ENCODE measurements around the gene OVAAL. TPM values are rescaled to one million over a fixed set of nuclear protein-coding genes. Genes with fewer than 3 reads are reported as not detected.
A peak's percentile ranks its signal among the peaks of the same experiment; 100 is the strongest.

The OVAAL gene
- total RNA-seq, 1 experiment from 2014 or later: not detected

- intact Hi-C loops (cut with micrococcal nuclease): no loop called here
- H3K36me3 Mint-ChIP-seq (ENCODE audit: insufficient read depth, unreplicated experiment): no peaks in the 10 kb centered on the region
- H3K9me3 Mint-ChIP-seq (ENCODE audit: unreplicated experiment): no peaks in the 10 kb centered on the region
- H3K4me3 Mint-ChIP-seq (ENCODE audit: unreplicated experiment): no peak overlapping the region
- POLR2A ChIA-PET: interaction anchor here (0.6 to 2.6 kb wide), 5 partner anchors 19 to 85 kb away, joined by 3 to 8 read pairs (median 3); partner anchors contain the start of gene XPR1
- peak overlapping the region; percentile 20 for H3K27ac Mint-ChIP-seq (ENCODE audit: low read depth, unreplicated experiment)
- no TSS peak for BruUV-seq (replicated peaks)
- CTCF ChIA-PET: interaction anchor here (0.6 to 1.3 kb wide), 6 partner anchors 13 to 310 kb away, joined by 3 to 5 read pairs (median 4); no protein-coding TSS in a partner anchor
- H3K4me1 Mint-ChIP-seq (ENCODE audit: insufficient read depth, unreplicated experiment): peaks cover 24% of the 10 kb centered on the region
- peak; percentile 49 for DNase-seq (ENCODE audit: unreplicated experiment)
- TF ChIP-seq, protein P1, sequence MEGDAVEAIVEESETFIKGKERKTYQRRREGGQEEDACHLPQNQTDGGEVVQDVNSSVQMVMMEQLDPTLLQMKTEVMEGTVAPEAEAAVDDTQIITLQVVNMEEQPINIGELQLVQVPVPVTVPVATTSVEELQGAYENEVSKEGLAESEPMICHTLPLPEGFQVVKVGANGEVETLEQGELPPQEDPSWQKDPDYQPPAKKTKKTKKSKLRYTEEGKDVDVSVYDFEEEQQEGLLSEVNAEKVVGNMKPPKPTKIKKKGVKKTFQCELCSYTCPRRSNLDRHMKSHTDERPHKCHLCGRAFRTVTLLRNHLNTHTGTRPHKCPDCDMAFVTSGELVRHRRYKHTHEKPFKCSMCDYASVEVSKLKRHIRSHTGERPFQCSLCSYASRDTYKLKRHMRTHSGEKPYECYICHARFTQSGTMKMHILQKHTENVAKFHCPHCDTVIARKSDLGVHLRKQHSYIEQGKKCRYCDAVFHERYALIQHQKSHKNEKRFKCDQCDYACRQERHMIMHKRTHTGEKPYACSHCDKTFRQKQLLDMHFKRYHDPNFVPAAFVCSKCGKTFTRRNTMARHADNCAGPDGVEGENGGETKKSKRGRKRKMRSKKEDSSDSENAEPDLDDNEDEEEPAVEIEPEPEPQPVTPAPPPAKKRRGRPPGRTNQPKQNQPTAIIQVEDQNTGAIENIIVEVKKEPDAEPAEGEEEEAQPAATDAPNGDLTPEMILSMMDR (IDR thresholded peaks at IDR 0.05; ENCODE audit: unreplicated experiment): no peak
- no peaks in the 10 kb centered on the region for H3K27me3 Mint-ChIP-seq (ENCODE audit: insufficient read depth, unreplicated experiment)
Observed at GRCh38 chr1:180563026-180563827, 4.5 kb downstream of the OVAAL start.

GRCh38 chr1:180565121-180565871 is 6.5 kb downstream of the OVAAL start:
- intact Hi-C loops (cut with micrococcal nuclease): no loop called here

DNA sequence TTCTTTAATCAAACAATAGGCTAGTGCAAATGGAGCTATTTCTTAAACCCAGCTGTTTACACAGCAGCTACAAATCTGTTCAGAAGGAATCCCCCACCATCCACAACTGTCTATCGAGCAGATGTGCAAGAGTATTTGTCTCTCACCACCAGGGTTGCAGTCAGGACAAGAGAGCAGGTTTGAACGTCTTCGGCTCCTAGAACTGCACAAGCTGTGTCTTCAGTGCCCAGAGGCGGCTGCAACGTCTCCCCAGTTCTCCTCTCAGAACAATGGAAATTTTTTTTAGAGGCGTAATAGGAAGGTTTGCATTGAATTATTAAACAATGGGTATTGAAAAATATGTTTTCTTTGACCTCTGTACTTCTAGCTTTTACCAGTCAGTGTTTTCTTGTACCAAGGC is 7.3 kb downstream of the OVAAL start:
- Mint-ChIP-seq H3K36me3 (ENCODE audit: insufficient read depth, unreplicated experiment) (no peaks in the 10 kb centered on the region), H3K9me3 (ENCODE audit: unreplicated experiment) (no peaks in the 10 kb centered on the region), H3K4me3 (ENCODE audit: unreplicated experiment) (no peak overlapping the region), H3K27ac (ENCODE audit: low read depth, unreplicated experiment) (no peak overlapping the region), H3K27me3 (ENCODE audit: insufficient read depth, unreplicated experiment) (no peaks in the 10 kb centered on the region), H3K4me1 (ENCODE audit: insufficient read depth, unreplicated experiment) (peaks cover 23% of the 10 kb centered on the region)
- intact Hi-C loops (cut with micrococcal nuclease): no loop called here
- POLR2A ChIA-PET: interaction anchor here (0.7 to 1.3 kb wide), 3 partner anchors 34 to 44 kb away, joined by 3 read pairs; no protein-coding TSS in a partner anchor
- TF ChIP-seq, protein P1 (IDR thresholded peaks at IDR 0.05; ENCODE audit: unreplicated experiment): no peak
- no TSS peak for BruUV-seq (replicated peaks)
- CTCF ChIA-PET: interaction anchor here (1.4 to 1.6 kb wide), 3 partner anchors 10 to 37 kb away, joined by 3 to 8 read pairs (median 5); no protein-coding TSS in a partner anchor
- no peak for DNase-seq (ENCODE audit: unreplicated experiment)

More at GRCh38 chr1:180565121-180565871, 6.5 kb downstream of the OVAAL start:
- Mint-ChIP-seq H3K9me3 (ENCODE audit: unreplicated experiment) (no peaks in the 10 kb centered on the region), H3K4me3 (ENCODE audit: unreplicated experiment) (no peak overlapping the region), H3K27ac (ENCODE audit: low read depth, unreplicated experiment) (no peak overlapping the region), H3K27me3 (ENCODE audit: insufficient read depth, unreplicated experiment) (no peaks in the 10 kb centered on the region), H3K4me1 (ENCODE audit: insufficient read depth, unreplicated experiment) (peaks cover 19% of the 10 kb centered on the region), H3K36me3 (ENCODE audit: insufficient read depth, unreplicated experiment) (no peaks in the 10 kb centered on the region)
- ChIA-PET POLR2A (interaction anchor here (0.7 to 2.6 kb wide), 2 partner anchors 43 to 67 kb away, joined by 3 to 8 read pairs; partner anchors contain the start of gene XPR1), CTCF (interaction anchor here (1.5 to 1.6 kb wide), 2 partner anchors 20 to 36 kb away, joined by 3 to 5 read pairs; no protein-coding TSS in a partner anchor)
- no peak for DNase-seq (ENCODE audit: unreplicated experiment)
- TF ChIP-seq, protein P1 (IDR thresholded peaks at IDR 0.05; ENCODE audit: unreplicated experiment): no peak
- no TSS peak for BruUV-seq (replicated peaks)

GRCh38 chr1:180566495-180566894 is 7.7 kb downstream of the OVAAL start:
- CTCF ChIA-PET: interaction anchor here (1.4 to 1.5 kb wide), 2 partner anchors 10 to 38 kb away, joined by 3 to 8 read pairs; no protein-coding TSS in a partner anchor
- H3K27ac Mint-ChIP-seq (ENCODE audit: low read depth, unreplicated experiment): no peak overlapping the region
- intact Hi-C loops (cut with micrococcal nuclease): no loop called here
- BruUV-seq (replicated peaks): no TSS peak
- H3K4me3 Mint-ChIP-seq (ENCODE audit: unreplicated experiment): no peak overlapping the region
- H3K9me3 Mint-ChIP-seq (ENCODE audit: unreplicated experiment): no peaks in the 10 kb centered on the region
- no peaks in the 10 kb centered on the region for H3K27me3 Mint-ChIP-seq (ENCODE audit: insufficient read depth, unreplicated experiment)
- peaks cover 22% of the 10 kb centered on the region for H3K4me1 Mint-ChIP-seq (ENCODE audit: insufficient read depth, unreplicated experiment)
- POLR2A ChIA-PET: interaction anchor here (0.7 to 1.3 kb wide), 2 partner anchors 35 to 38 kb away, joined by 3 read pairs; no protein-coding TSS in a partner anchor
- TF ChIP-seq, protein P1 (IDR thresholded peaks at IDR 0.05; ENCODE audit: unreplicated experiment): no peak
- no peak for DNase-seq (ENCODE audit: unreplicated experiment)
- H3K36me3 Mint-ChIP-seq (ENCODE audit: insufficient read depth, unreplicated experiment): no peaks in the 10 kb centered on the region

All from MCF 10A (cell line).